ENCODE results near the gene GLP1R.

Gene GLP1R

GRCh38 chr6:39048481-39049399 is at the start of gene GLP1R:
Gene GLP1R, plus strand, starts transcription at chr6:39048781. Its CDS starts 60 bp downstream, at chr6:39048841.
- no peak for DNase-seq

DNA sequence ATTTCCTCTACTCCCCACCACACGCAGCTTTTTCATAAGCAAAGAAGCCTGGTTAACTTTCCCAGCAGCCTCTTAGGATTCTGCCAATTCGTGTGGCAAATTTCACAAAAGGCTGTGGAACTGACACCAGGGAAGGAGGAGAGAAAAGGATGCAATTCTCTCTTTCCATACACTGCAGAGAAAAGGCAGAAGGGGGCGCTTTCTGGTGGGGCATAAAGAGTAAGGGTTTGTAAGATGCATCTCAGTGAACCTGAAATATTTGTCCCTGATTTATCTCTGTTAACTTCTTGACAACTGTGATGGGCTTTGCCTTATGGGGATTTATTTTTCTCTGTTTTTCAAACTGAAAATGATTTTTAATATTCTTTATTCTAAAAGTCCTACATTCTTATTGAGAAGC is 45.5 kb upstream of the GLP1R start:
- DNase-seq: no peak

- no peak for DNase-seq
Observed at GRCh38 chr6:39003492-39003891, 45.1 kb upstream of the GLP1R start.

DNA sequence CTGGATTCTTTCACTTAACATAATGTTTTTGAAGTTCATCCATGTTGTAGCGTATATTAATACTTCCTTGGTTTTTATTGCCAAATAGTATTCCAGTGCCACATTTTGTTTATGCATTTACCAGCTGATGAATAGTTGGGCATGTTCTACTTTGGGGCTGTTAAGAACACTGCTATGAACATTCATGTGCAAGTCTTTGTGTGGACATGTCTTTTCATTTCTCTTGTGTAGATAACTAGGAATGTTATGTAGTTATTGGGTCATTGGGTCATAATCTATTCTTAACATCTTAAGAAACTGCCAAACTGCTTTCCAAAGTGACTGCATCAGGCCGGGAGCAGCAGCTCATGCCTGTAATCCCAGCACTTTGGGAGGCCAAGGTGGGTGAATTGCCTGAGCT is 43.8 kb upstream of the GLP1R start:
- no peak for DNase-seq

DNA sequence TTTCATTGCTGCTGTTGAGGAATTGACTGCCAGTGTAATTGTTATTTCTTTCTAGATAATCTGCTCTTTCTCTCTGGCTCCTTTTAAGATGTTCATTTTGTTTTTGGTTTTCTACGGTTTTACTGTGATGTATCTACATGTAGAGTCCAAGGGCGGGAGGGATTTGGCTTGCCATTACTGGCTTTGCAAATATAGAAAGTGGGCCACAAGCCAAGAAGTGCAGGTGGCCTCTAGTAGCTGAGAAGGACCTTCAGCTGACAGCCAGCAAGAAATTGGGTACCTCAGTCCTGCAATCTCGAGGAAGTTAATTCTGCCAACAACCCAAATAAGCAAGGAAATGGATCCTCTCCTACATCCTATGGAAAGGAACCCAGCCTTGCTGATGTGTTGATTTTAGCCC is 42.8 kb upstream of the GLP1R start:
- peak; percentile 92 for DNase-seq

GRCh38 chr6:39007575-39007974 is 41.0 kb upstream of the GLP1R start:
- DNase-seq: no peak

DNA sequence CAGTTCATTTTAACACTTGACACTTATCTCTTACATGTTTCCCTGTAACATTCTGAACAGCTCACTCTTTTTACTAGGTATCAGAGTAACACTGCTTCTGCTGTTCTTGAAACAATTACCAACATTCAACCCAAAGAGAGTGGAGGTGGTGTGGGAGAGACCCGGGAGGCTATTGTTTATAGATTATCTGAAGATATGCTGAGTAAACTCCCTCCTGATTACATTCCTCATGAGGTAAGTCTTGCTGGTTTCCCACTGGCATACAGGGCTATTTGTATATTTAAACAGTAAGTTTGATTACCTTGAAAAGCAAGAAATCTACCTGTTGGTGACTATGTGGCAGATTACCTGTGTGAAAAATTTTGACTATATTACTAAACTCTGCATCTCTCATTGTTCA is 39.8 kb upstream of the GLP1R start:
- DNase-seq: no peak

GRCh38 chr6:39009476-39009875 is 39.1 kb upstream of the GLP1R start:
- no peak for DNase-seq

GRCh38 chr6:39016839-39017546 is 31.6 kb upstream of the GLP1R start:
- DNase-seq: no peak

GRCh38 chr6:39017547-39017880 is 31.1 kb upstream of the GLP1R start:
- DNase-seq: no peak

- no peak for DNase-seq
Observed at GRCh38 chr6:39018103-39018502, 30.5 kb upstream of the GLP1R start.

GRCh38 chr6:39020136-39020535 is 28.4 kb upstream of the GLP1R start:
- no peak for DNase-seq

DNA sequence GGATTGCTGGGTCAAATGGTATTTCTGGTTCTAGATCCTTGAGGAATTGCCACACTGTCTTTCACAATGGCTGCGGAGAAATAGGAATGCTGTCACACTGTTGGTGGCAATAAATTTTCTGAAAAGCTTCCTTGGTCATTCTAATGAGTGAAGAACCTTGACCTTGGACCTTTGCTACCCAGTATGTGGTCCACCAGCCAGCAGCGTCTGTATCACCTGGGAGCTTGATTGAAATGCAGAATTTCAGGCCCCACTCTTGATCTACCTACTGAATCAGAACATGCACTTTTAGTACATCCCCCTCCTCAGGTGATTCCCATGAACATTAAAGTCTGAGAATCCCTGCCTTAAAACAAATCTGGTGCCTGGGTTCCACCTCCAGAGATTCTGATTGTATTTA is 27.5 kb upstream of the GLP1R start:
- DNase-seq: no peak

DNA sequence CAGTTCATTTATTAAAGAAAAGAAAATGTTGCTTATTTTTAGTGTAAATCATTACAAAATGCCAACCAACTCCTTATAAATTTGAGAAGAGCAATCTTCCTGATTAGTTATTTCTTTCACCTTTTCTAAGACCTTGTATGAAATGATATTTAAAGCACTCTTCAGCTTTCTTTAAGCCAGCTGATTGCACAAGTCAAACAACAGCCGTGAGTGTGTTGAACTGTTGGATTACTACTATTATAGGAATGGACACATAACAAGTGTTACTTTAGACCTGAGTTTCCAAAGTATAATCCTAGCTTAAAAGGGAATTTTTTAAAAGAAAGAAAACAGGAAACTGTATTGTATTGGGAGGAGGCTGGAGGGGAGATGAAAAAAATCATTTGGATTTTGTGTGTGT is 26.8 kb upstream of the GLP1R start:
- no peak for DNase-seq

GRCh38 chr6:39026175-39026574 is 22.4 kb upstream of the GLP1R start:
- DNase-seq: no peak

DNA sequence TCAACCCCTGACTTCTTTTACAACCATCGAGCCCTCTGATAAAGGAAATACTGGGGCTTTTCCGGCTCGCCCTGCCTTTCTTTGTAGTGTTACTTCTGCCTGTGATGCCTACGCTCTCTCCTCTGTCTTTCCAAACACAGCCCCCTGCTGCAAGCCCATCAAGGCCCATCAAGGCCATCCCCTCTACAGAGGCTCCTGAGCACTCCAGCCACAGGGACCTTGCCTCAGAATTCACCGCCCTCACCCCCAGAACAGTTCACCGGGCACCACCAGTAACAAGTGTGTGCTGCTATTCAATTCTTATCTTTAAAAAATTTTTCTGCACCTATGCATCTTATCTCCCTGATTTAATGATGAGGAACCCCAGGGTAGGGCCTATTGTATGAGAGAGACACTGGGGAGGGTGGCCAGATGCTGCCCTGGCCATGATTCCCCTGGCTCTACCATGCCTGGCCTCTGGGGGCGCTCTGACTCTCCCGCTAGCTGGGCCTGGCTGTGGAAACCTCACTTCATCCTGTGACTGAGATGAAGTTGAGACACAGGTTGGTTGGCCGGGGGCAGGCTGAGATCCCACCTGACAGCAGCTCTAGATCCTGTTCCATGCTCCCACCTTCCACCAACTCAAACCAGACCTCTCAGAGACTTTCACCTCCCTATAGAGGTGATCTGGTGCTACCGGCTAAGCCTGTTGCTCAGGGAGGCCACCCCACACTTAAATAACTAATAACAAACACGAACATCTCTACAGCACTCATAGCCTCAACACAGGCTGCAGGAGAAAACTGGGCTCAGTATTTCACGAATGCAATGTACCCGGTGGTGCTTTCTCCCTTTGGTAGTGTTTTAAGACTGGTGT is 19.2 kb upstream of the GLP1R start:
- DNase-seq: no peak

GRCh38 chr6:39035681-39036080 is 12.9 kb upstream of the GLP1R start:
- no peak for DNase-seq

GRCh38 chr6:39037082-39037508 is 11.5 kb upstream of the GLP1R start:
- DNase-seq: no peak

GRCh38 chr6:39037707-39038106 is 10.9 kb upstream of the GLP1R start:
- no peak for DNase-seq

- no peak for DNase-seq
Observed at GRCh38 chr6:39040080-39040673, 8.4 kb upstream of the GLP1R start.

DNA sequence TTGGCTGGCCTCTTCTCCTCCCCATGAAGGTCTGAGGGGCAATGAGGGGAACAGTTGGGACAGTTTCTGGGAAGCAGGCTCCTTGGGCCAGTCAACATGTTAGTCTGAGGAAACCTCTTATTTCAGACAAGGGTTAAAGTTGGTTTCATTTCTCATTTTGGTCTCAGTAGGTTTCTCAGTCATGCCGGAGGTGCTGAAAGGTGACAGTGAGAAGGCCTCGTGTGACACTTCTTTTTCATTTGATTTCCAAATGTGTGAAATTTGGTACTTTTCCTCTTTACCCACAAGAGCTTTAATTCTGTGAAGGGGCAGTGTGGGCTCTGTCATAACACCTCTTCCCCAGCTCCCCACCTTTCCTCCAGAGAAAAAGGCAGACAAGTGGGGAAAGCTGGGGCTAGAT is 7.5 kb upstream of the GLP1R start:
- no peak for DNase-seq

DNA sequence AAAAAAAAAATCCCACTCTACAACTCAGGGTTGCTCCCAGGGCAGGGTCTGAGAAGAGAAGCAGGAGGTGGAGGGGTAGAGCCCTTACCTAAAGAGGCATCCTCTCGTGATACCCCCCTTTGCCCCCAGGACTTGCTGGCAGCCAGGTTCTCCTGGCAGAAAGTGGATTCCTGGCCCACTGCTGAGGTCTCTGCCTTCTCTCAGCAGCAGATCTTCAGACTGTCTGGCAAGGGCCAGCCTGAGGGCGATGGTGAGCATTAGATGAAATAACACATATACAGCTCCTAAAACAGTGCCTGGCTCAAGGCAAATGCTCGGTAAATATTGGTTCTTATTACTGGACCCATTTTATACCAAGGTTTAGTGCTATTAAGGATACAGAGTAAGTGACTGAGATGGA is 4.8 kb upstream of the GLP1R start:
- DNase-seq: no peak

DNA sequence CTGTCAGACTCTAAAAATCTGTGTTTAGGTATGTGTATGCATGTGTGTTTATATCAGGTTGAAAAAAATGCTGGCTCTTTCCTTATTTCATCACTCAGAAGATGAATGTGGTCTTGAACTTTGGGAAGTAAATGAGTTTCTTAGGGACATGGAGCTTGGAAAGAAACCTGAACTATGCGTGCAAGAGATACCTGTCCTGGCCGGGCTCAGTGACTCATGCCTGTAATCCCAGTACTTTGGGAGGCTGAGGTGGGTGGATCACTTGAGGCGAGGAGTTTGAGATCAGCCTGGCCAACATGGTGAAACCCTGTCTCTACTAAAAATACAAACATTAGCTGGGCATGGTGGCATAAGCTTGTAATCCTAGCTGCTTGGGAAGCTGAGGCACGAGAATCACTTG is 4.4 kb upstream of the GLP1R start:
- DNase-seq: no peak

Data from NCI-H1105 (cell line).